OCI-M1 (cell line): ENCODE data around the gene SLC16A13.

Experiments used
- DNase-seq: peaks from one replicate; lab custom pipeline; 2025; lab: John Stamatoyannopoulos, UW

SLC16A13 gene

DNA sequence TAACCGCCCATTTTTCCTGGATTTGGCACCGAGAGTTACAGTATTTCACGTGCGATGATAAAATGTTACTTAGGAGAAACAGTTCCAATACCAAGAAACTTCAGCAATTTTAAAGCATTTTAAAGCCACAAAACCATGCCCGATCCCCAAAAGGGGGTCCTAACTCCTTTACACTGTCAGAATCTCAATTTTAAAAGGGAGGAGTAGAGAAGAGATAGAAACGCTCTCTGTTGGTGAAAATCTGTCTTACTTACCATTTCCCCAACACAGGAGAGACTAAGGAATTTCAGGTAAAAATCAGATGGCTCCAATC lies 23.9 kb upstream of the SLC16A13 start:
- DNase-seq: no peak

DNA sequence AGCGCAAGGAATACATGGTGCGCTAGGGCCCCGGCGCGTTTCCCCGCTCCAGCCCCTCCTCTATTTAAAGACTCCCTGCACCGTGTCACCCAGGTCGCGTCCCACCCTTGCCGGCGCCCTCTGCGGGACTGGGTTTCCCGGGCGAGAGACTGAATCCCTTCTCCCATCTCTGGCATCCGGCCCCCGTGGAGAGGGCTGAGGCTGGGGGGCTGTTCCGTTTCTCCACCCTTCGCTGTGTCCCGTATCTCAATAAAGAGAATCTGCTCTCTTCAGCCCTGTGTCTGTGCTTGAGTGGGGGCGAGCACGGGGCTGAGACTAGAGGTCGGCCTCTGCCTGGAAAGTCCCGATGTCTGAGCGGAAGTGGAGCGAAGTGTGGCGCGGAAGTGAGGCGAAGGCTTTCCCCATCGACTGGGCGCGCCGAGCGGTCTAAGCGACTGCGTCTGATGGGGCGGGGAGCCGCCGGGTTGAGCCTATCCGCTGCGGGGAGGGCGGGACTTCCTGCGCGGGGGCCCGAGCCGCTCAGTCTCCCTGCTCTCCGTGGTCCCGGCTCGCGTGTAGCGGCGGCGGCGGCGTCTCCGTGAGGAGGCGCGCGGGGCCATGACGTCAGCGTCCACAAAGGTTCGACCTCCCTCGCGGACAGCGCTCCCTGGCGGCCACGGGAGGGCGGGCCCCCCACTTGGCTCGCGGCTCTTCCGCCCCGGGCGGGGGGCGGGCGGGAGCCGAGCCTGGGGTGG lies 21.4 kb upstream of the SLC16A13 start:
- peak; percentile 99 for DNase-seq

DNA sequence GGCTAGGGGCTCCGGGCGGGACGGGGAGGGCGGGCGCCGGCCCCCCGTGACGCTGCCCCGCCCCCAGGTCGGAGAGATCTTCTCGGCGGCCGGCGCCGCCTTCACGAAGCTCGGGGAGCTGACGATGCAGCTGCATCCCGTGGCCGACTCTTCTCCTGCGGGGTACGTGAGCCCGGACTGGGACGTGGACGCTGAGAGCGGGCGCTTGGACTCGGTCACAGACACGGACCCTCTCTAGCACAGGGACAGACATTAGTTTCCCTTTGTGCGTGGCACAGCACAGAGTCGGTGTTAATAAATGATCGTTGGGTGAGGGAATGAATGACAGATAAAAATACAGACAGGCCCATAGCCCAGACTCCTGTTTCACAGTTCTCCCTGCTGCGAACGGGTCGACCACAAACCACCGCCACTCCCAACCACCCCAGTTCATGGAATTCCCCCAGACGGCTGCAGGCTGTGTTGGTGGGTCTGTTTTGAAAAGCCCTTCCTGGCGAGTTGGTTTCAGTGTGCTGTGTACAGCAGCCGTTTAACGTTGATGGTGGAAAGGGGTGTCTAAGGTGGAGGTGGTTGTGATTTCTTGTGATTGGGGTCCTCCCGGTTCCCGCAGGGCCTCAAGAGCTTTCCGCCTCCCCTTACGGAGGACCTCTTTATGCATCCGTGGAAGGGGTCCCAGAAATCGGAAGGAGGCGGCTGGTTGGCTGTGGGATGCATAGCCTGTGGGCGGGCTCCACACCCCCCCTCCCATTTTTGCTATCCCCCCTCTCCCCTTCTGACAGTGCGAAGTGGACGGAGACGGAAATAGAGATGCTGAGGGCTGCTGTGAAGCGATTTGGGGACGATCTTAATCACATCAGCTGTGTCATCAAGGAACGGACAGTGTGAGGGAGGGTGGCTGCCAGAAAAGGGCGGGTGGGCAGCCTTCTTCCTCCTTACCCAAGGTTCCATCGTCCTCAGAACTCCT lies 20.5 kb upstream of the SLC16A13 start:
- peak; percentile 93 for DNase-seq

DNA sequence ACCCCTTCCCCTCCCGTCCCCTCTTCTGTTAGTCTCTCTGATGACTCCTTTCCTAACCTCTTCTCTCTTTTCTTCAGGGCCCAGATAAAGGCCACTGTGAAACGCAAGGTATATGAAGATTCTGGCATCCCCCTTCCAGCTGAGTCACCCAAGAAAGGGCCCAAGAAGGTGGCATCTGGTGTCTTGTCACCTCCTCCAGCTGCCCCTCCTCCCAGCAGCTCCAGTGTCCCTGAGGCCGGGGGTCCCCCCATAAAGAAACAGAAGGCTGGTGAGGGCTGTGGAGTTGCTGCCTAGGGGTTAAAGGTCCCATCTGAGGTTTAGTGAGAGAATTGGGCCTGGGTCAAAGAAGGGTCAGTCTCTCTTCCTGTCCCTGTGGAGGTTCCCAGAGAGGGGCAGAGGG lies 19.4 kb upstream of the SLC16A13 start:
- no peak for DNase-seq

DNA sequence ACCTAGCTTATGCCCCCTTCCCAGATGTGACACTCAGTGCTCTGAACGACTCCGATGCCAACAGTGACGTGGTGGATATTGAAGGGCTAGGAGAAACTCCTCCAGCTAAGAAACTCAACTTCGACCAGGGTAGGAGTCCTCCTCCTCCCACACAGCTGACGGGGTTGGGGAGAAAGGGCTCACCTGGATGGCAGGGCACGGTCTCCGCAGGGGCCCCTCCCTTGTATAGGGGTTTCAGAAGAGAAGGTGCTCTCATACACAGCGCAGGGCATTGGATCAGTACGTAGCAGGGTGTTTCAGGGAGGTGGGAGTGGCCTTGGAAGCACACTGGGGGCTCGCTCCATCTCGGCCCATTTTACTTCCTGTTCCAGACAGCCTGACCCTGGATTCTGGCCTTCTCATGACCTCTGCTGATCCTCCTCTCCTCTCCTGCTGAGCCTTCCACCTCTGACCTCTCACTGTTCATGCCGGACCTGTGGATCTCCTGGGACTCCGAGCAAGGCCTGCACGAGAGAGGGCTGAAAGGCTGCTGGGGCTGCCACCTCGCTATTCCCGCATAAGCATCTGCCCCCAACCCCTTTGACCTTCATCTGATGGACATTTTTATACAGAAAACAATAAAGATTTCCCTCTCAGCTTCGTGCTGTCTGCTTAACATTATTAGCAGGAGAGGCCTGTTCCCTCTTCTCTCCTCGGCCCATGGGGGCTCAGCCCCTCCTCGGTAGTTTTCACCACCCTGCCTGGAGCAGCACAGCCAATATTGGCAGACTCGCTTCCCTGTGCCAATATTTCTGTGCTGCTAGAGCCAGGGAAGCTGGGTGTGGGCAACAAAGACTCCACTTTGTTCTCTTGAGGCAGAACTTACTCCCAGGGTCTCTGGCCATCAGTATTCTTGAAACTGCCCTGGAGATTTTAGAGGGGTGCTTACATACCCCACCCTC lies 18.7 kb upstream of the SLC16A13 start:
- peak; percentile 54 for DNase-seq

DNA sequence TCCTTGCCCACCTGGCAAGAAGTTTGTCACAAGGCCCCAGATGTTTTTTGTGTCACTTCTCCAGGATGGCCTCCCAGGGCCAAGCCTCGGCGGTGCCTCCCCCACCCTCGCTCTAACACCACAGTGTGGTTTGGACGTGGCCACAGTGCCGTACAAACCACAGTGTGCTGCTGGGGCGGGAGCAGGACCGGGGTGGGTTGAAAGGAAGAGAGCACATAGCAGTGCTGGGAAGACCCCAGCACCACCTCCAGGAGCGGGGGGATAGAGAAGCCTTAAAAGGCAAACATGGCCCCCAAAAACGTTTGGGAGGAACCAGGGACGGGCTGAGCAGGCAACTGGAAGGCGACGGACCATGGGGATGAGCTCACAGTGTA lies 18.0 kb upstream of the SLC16A13 start:
- peak; percentile 90 for DNase-seq

DNA sequence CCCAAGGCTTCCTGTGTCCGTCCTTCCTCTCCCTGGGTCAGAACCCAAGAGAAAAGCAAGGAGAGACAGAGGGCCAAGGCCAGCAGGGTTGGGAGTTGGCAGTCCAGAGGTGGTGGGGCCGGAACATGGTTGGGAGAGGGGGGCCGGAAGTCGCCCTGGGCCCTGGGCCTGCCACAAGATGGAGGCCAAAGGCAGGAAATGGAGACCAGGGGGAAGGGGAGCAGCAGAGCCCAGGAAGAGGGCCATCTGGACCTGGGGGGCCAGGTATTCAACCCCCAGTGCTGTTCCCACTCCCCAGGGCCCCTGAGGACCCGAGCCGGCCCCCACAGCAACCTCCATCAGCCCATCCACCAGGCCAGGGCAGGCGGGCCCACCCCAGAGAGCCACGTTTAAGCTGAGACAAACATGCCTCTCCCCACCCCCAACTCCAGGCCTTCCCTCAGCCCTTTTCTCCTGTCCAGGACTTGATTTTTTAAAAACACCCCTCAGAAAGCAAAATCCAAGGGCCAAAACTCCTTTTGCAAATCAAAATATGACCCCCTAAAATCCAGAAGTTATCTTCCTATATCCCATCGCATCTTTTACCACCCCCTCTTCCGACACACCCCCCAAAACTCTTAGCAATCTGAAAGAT lies 17.4 kb upstream of the SLC16A13 start:
- DNase-seq: peak; percentile 71

DNA sequence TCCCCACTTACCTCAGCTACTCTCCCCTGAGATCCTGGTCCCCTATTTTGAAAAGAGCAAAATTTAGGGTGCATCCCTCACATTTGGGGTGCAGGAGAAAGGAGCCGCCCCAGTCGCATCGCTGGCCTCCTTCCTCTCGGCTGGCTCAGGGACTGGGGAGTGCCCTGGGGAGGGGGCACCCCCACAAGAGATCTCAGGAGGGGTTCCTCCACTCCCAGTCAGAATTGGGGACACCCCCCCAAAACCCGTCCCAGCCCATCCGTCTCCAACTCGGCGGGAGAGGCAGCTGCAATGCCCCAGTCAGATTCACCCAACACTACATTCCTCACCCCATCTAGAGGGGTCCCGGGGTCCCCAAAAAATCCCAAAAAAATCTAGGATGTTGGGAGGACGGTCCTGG lies 16.4 kb upstream of the SLC16A13 start:
- DNase-seq: no peak

DNA sequence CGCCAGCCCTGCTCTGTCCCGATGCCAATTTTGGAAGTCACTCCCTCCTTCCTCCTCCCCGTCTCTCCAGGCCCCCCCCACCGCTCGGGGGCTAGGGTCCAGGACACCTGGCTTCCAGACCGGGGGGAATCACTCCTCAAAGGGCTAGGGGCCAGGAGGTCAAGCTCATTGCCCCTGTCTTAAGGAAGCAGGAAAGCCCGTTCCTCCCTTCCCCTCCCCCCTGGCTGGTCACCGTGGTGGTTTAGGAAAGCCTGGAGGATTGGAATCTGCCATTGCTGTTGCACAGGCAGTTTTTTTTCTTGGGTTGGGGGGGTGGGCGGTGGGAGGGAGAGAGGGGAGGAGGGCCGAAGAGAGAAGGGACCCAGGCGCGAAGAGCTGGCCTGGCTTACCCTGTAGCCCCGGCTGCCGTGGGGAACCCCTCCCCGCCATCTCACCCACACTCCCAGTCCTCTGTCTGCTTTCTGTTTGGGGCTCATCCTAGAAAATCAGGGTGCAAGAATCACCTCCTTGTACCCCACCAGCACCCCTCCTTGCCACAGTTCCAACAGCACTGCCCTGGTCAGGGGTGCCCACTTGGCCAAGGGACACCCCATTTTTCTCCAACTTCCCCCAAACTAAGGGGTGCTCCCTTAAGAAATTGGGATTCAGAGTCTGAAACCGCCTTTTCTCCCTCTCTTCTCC lies 15.8 kb upstream of the SLC16A13 start:
- peak; percentile 87 for DNase-seq

DNA sequence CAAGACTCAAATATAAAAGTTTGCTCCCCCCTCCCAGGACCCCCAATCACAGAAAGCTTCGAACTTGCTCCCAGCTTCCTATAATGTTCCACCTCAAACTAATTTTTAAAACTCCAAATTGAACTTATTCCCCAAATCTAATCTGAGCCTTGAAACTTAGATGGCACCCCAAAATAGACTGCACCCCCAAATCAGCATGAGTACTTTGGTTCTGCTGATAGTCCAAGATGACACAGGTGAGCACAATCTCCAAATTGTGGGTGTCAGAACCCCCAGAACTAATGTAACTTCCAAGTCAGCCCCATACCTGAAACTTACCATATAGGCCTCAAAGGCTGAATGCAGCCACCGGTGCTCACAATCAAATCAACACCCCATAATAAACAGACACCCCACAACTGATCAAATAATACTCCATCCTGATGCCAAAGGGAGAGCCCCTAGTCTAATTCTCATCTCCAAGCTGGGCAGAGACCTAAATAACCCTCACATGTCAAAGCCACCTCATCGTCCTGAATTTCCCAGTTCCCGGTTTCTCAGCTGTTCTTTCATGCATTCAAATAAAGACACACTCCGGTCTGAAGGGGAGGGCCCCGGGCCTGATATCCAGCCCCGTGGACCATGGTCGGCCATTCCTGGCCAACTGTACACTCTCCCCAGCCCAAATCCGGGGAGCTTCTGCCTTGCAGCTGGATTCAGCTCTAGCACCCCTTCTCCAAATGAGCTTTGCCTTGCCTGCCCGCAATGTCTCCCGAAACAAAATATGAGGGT lies 14.7 kb upstream of the SLC16A13 start:
- peak; percentile 47 for DNase-seq

DNA sequence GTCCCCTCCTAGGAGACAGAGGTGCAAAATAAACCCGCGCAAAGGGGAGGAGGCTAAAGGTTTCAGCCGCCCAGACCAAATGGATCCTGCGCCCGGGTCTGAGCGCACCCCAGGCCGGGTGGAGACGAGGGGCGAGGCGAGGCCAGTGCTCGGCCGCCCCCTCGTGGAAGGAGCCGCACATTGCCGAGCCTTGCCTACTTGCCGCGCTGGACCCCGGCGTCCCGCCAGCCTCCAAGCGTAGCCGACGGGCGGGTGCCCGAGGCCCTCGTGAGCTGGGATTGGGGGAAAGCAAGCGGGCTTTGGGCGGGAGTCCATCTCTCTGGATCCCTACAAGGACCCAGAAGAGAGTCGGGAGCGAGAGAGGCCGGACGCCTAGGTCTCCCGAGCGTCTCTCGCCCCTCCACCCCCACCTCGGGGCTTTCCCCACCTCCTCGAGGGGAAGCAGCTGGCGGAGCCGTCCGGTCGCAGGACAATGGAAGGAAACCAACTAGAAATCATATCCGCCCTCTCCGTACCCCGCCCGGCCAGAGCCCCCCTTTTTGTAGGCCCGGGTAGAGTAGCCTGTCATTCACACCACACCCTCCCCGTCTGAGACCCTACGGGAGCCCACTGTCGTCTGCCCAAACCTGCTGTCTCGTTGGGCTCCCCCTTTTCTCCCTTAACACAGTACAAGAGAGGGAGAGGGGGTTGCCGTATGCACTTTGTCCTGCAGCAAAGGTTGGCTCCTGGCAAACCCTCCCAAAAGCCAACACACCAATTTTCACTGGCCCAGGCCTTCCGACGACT lies 13.6 kb upstream of the SLC16A13 start:
- DNase-seq: peak; percentile 93

DNA sequence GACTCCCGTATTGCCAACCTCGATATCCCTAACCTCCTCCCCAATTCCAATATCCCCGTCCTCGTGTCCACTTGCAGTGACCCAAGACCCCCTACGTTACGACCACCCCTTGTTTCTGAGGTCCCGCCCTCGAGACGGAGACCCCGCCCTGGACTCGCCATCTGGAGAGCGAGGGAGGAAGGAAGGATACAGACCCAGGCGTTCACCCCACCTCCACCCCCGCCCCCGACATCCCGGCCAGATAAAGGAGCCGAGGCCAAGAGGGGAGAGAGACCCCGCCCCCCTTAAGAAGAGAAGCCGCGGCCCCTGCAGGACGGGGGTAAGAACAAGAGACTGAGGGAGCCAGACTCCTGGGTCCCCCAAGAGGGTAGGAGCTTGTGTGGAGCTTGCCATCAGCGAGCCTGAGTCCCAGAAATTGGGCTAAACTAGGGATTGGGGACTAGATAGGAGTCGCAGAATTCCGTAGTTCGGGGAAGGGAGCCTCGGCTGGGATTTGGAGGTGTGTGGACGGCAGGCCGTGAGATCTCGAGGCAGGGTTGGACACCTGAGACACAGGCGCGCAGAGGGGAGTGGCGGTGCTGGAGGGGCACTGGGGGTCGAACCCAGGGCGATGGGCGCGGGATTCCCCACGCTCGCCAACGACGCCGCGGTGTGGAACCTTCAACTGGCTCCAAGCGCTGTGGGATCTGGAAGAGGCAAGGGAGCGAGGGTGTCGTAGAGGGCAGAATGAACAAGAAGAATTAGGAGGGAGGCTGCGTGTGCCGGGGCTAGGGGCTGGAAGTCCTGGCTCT lies 12.8 kb upstream of the SLC16A13 start, which contains the start of gene BCL6B:
BCL6B (plus strand) TSS at position 270 of the 791 bp plus-strand sequence. CDS start 622 bp downstream, outside the sequence.
- DNase-seq: no peak

DNA sequence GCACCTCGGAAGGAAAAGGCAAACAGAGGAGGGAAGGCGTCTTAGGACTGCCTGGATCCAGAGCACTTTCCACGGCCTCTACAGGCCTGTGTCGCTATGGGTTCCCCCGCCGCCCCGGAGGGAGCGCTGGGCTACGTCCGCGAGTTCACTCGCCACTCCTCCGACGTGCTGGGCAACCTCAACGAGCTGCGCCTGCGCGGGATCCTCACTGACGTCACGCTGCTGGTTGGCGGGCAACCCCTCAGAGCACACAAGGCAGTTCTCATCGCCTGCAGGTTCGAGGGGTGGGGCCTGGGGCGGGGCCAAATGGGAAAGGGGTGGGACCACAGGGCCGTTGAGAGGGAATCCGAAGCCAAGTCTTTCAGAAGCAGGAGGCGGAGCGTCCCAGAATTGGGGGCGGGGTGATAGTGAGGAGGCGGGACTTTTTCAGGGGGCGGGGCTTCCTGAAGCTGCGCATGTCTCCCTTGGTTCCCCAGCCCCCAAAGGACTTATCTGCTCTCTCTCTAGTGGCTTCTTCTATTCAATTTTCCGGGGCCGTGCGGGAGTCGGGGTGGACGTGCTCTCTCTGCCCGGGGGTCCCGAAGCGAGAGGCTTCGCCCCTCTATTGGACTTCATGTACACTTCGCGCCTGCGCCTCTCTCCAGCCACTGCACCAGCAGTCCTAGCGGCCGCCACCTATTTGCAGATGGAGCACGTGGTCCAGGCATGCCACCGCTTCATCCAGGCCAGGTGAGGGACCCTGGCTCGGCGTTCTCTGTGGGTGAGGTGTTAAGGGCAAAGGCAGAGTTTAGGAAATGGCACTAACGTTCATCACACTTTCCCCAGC lies 12.0 kb upstream of the SLC16A13 start:
- peak; percentile 100 for DNase-seq

DNA sequence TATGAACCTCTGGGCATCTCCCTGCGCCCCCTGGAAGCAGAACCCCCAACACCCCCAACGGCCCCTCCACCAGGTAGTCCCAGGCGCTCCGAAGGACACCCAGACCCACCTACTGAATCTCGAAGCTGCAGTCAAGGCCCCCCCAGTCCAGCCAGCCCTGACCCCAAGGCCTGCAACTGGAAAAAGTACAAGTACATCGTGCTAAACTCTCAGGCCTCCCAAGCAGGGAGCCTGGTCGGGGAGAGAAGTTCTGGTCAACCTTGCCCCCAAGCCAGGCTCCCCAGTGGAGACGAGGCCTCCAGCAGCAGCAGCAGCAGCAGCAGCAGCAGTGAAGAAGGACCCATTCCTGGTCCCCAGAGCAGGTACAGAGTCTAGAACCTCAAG lies 11.4 kb upstream of the SLC16A13 start:
- DNase-seq: peak; percentile 30

DNA sequence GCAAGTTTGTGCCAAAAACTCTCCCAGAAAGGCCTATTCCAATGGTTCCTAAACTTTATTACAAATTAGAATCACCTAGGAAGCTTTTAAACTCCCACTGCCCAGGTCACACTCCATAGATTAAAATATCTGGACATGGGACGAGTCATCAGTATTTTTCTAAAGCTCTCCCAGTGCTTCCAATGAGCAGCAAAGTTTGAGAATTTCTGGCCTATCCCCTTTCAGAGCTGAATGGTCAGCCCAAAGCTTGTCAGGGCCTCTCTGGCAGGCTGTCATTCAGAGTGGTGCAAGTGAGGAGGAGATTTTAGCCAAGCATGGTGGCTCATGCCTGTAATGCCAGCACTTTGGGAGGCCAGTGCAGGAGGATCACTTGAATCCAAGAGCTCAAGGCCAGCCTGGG lies 10.6 kb upstream of the SLC16A13 start:
- DNase-seq: no peak

DNA sequence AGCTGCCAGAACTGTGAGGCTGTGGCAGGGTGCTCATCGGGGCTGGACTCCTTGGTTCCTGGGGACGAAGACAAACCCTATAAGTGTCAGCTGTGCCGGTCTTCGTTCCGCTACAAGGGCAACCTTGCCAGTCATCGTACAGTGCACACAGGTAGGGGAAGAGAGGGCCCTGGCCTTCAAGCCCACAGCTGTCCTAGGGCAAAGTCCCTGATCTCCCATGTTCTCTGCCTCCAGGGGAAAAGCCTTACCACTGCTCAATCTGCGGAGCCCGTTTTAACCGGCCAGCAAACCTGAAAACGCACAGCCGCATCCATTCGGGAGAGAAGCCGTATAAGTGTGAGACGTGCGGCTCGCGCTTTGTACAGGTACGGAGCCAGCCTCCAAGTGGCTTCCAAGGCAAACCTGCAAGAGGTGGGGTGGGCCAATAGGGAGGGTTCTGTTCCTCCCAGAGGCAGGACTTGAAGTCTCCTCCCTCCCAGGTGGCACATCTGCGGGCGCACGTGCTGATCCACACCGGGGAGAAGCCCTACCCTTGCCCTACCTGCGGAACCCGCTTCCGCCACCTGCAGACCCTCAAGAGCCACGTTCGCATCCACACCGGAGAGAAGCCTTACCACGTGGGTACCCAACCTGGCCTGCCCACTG lies 9.2 kb upstream of the SLC16A13 start:
- DNase-seq: no peak

DNA sequence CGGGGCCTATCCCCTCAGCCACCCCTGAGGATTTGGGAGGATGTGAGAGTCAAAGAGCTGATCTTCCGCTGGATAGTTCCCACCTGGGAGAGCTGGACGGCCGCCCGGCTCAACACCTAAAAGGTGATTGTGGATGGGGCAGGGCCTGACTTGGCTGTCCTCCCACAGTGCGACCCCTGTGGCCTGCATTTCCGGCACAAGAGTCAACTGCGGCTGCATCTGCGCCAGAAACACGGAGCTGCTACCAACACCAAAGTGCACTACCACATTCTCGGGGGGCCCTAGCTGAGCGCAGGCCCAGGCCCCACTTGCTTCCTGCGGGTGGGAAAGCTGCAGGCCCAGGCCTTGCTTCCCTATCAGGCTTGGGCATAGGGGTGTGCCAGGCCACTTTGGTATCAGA lies 8.5 kb upstream of the SLC16A13 start:
- DNase-seq: no peak
